ENCODE results near the gene PPBP.
A peak's percentile ranks its signal among the peaks of the same experiment; 100 is the strongest.

PPBP gene

DNA sequence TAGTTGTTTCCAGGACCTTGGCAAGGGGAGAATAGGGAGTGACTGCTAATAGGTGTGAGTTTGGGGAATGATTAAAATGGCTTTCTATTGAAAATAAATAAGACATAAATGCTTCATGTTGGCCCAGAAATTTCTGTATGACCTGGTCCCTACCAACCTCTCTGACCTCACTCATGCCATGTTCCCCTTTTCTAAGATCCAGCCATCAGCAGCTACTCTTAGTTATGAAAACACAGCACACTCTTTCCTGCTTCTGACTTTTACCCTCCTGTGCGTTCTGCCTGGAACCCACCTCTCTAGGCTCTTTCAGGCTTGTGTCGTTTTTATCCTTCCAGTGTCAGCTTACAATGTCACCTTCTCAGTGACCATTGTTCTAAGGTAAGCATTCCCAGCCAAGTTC, 25.3 kb upstream of the PPBP start:
- peaks cover 15% of the 10 kb centered on the region for H3K4me1 ChIP-seq (ENCODE audit: insufficient read depth, low read length)
- H3K9me3 ChIP-seq (ENCODE audit: control insufficient read depth, insufficient read depth, low read length), result no peaks in the 10 kb centered on the region
- no peaks in the 10 kb centered on the region for H3K36me3 ChIP-seq (ENCODE audit: insufficient read depth, low read length)
- H3K9ac ChIP-seq (ENCODE audit: low read depth, low read length), result no peak overlapping the region

GRCh38 chr4:74012130-74012529, 24.1 kb upstream of the PPBP start:
- H3K9ac ChIP-seq (ENCODE audit: low read depth, low read length), result no peak overlapping the region
- no peaks in the 10 kb centered on the region for H3K9me3 ChIP-seq (ENCODE audit: control insufficient read depth, insufficient read depth, low read length)
- no peaks in the 10 kb centered on the region for H3K36me3 ChIP-seq (ENCODE audit: insufficient read depth, low read length)
- peaks cover 15% of the 10 kb centered on the region for H3K4me1 ChIP-seq (ENCODE audit: insufficient read depth, low read length)

GRCh38 chr4:74009307-74009706, 21.3 kb upstream of the PPBP start:
- H3K9me3 ChIP-seq (ENCODE audit: control insufficient read depth, insufficient read depth, low read length), result no peaks in the 10 kb centered on the region
- no peaks in the 10 kb centered on the region for H3K4me1 ChIP-seq (ENCODE audit: insufficient read depth, low read length)
- no peaks in the 10 kb centered on the region for H3K36me3 ChIP-seq (ENCODE audit: insufficient read depth, low read length)

GRCh38 chr4:74006009-74006476, 18.1 kb upstream of the PPBP start:
- H3K4me1 ChIP-seq (ENCODE audit: insufficient read depth, low read length), result no peaks in the 10 kb centered on the region
- no peak overlapping the region for H3K9ac ChIP-seq (ENCODE audit: low read depth, low read length)
- H3K36me3 ChIP-seq (ENCODE audit: insufficient read depth, low read length), result no peaks in the 10 kb centered on the region
- no peaks in the 10 kb centered on the region for H3K9me3 ChIP-seq (ENCODE audit: control insufficient read depth, insufficient read depth, low read length)

More at GRCh38 chr4:74009307-74009706, 21.3 kb upstream of the PPBP start:
- no peak overlapping the region for H3K9ac ChIP-seq (ENCODE audit: low read depth, low read length)

DNA sequence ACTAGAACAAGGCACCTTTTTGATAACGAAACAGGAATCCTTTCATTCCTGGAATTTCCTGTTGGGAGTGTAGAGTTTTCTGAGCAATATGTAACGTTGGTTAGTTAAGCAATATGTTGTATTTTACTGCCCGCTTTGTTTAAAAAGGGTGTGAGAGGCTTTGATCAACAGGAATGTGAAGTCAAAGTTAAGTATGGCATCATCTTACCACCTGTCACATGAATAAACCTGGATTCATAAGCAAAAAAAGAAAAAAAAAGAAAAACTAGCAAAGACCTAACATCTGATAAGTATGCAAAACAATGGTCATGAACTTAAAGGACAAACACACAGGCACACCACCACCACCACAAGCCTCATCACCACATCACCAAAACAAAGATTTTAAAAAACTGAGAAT, 17.5 kb upstream of the PPBP start:
- H3K4me1 ChIP-seq (ENCODE audit: insufficient read depth, low read length), result no peaks in the 10 kb centered on the region
- no peaks in the 10 kb centered on the region for H3K9me3 ChIP-seq (ENCODE audit: control insufficient read depth, insufficient read depth, low read length)
- H3K36me3 ChIP-seq (ENCODE audit: insufficient read depth, low read length), result no peaks in the 10 kb centered on the region
- H3K9ac ChIP-seq (ENCODE audit: low read depth, low read length), result no peak overlapping the region

- no peak overlapping the region for H3K9ac ChIP-seq (ENCODE audit: low read depth, low read length)
- H3K4me1 ChIP-seq (ENCODE audit: insufficient read depth, low read length), result no peaks in the 10 kb centered on the region
- no peaks in the 10 kb centered on the region for H3K9me3 ChIP-seq (ENCODE audit: control insufficient read depth, insufficient read depth, low read length)
- H3K36me3 ChIP-seq (ENCODE audit: insufficient read depth, low read length), result no peaks in the 10 kb centered on the region
Measured at GRCh38 chr4:74004668-74005067, 16.7 kb upstream of the PPBP start.

- Histone ChIP-seq H3K9ac (ENCODE audit: low read depth, low read length) (no peak overlapping the region), H3K9me3 (ENCODE audit: control insufficient read depth, insufficient read depth, low read length) (no peaks in the 10 kb centered on the region), H3K36me3 (ENCODE audit: insufficient read depth, low read length) (no peaks in the 10 kb centered on the region), H3K4me1 (ENCODE audit: insufficient read depth, low read length) (0 out of 2 replicates have a peak, but pooled peaks cover 11% of the 10 kb centered on the region)
Measured at GRCh38 chr4:74000301-74000700, 12.3 kb upstream of the PPBP start.

GRCh38 chr4:73998040-73999011, 10.3 kb upstream of the PPBP start, which contains the start of gene CXCL5:
CXCL5 (minus strand) TSS chr4:73998677; CDS start chr4:73998581, 96 bp downstream.
- Histone ChIP-seq H3K9me3 (ENCODE audit: control insufficient read depth, insufficient read depth, low read length) (no peaks in the 10 kb centered on the region), H3K4me1 (ENCODE audit: insufficient read depth, low read length) (0 out of 2 replicates have a peak, but pooled peaks cover 11% of the 10 kb centered on the region), H3K9ac (ENCODE audit: low read depth, low read length) (peak within 1 kb of the TSS; percentile 67), H3K36me3 (ENCODE audit: insufficient read depth, low read length) (no peaks in the 10 kb centered on the region)

DNA sequence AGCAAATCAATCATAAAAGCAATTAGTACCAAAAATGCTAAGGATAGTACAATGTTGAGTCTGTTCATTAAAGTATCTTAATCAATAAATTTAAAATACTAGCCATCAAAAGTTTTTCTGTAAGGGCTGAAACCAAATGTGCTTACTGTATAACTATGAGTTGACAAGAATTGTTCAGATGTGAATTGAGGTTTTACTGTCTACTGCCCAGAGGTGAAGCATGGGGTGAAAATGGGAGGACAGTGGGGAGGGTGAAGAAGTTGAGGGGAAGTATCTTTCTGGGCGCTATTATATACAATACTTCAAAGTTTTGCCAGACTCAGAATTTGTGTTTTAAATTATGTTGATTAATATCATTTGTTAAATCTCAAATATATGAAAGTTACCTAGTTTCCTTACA, 4.1 kb upstream of the PPBP start:
- no peaks in the 10 kb centered on the region; the same call in 1 of the 2 replicates for H3K36me3 ChIP-seq (ENCODE audit: insufficient read depth, low read length)

GRCh38 chr4:73991742-73992000, 3.7 kb upstream of the PPBP start:
- Histone ChIP-seq H3K4me1 (ENCODE audit: insufficient read depth, low read length) (0 out of 2 replicates have a peak, but pooled peaks cover 5% of the 10 kb centered on the region), H3K36me3 (ENCODE audit: insufficient read depth, low read length) (no peaks in the 10 kb centered on the region; the same call in 1 of the 2 replicates), H3K9me3 (ENCODE audit: control insufficient read depth, insufficient read depth, low read length) (peaks cover 5% of the 10 kb centered on the region; the same call in 1 of the 2 replicates), H3K9ac (ENCODE audit: low read depth, low read length) (no peak overlapping the region)

More for the DNA sequence above, 4.1 kb upstream of the PPBP start:
- H3K4me1 ChIP-seq (ENCODE audit: insufficient read depth, low read length), result 0 out of 2 replicates have a peak, but pooled peaks cover 6% of the 10 kb centered on the region
- no peak overlapping the region for H3K9ac ChIP-seq (ENCODE audit: low read depth, low read length)
- H3K9me3 ChIP-seq (ENCODE audit: control insufficient read depth, insufficient read depth, low read length), result peaks cover 5% of the 10 kb centered on the region; the same call in 1 of the 2 replicates

DNA sequence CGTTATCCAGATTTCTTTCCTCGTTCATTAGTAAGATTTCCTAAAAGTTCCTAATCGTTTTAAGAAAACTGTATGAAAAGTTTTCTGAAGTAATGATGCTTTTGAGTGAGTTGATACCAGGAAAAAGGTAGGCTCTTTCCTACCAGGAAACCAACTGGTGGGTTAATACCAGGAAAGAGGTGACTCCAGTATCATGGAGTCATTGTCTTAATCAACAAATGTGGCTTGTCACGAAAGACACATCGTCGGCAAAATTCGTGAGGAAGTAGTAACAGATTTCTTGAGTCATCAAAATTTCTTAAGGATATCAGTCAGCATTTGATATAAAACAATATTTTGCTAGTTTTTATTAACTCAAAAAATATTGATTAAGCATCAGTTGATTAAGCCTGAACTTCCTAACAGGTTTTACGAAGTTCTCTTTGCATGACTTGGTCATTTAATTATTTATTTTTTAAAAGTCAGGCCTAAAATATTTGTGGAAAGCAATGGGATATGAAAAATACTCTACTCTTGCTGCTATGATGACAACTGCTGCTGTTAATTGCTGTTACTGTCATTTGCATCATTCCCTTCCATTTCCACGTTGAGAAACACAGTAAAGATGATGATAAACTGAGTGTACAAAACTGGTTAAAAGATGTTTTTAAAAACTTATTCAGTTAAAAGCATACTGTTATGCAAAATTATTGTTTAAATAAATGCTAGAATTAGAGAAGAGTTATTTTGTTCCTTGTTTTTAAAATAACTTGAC, 3.2 kb upstream of the PPBP start:
- no peaks in the 10 kb centered on the region; the same call in 1 of the 2 replicates for H3K36me3 ChIP-seq (ENCODE audit: insufficient read depth, low read length)
- peaks cover 5% of the 10 kb centered on the region; the same call in 1 of the 2 replicates for H3K9me3 ChIP-seq (ENCODE audit: control insufficient read depth, insufficient read depth, low read length)
- peaks cover 5% of the 10 kb centered on the region; the same call in 1 of the 2 replicates for H3K4me1 ChIP-seq (ENCODE audit: insufficient read depth, low read length)
- H3K9ac ChIP-seq (ENCODE audit: low read depth, low read length), result no peak overlapping the region

- no peaks in the 10 kb centered on the region; the same call in 1 of the 2 replicates for H3K36me3 ChIP-seq (ENCODE audit: insufficient read depth, low read length)
- peaks cover 10% of the 10 kb centered on the region; the same call in 1 of the 2 replicates for H3K4me1 ChIP-seq (ENCODE audit: insufficient read depth, low read length)
- peaks cover 5% of the 10 kb centered on the region; the same call in 1 of the 2 replicates for H3K9me3 ChIP-seq (ENCODE audit: control insufficient read depth, insufficient read depth, low read length)
- H3K9ac ChIP-seq (ENCODE audit: low read depth, low read length), result no peak overlapping the region
Measured at GRCh38 chr4:73989928-73990327, 1.9 kb upstream of the PPBP start.

DNA sequence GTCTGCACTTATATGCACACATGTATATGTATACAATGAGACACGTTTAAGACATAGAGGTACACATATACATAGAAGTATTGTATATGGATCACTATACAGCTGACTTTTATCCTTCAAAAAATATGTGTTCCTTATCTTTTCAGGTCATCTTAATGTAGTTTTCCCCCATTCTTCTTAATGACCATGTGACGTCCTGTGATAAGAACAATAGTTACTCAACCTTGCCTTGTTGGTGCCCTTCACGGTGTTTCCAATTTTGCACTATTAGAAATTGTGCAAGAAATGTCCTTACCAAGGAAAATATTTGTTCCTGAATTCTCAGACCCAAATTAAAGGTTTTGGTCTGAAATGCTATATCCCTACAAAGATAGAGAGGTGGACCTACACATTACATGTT, 1.0 kb upstream of the PPBP start:
- Histone ChIP-seq H3K9me3 (ENCODE audit: control insufficient read depth, insufficient read depth, low read length) (peaks cover 5% of the 10 kb centered on the region; the same call in 1 of the 2 replicates), H3K9ac (ENCODE audit: low read depth, low read length) (no peak overlapping the region)

GRCh38 chr4:73985528-73985852, 2.5 kb downstream of the PPBP start:
- Histone ChIP-seq H3K9ac (ENCODE audit: low read depth, low read length) (no peak overlapping the region), H3K36me3 (ENCODE audit: insufficient read depth, low read length) (no peaks in the 10 kb centered on the region; the same call in 1 of the 2 replicates), H3K9me3 (ENCODE audit: control insufficient read depth, insufficient read depth, low read length) (peaks cover 5% of the 10 kb centered on the region; the same call in 1 of the 2 replicates), H3K4me1 (ENCODE audit: insufficient read depth, low read length) (peaks cover 41% of the 10 kb centered on the region)

More for the DNA sequence above, 1.0 kb upstream of the PPBP start:
- no peaks in the 10 kb centered on the region; the same call in 1 of the 2 replicates for H3K36me3 ChIP-seq (ENCODE audit: insufficient read depth, low read length)
- H3K4me1 ChIP-seq (ENCODE audit: insufficient read depth, low read length), result peaks cover 18% of the 10 kb centered on the region
